GM21367 (cell line): ENCODE measurements around the gene AP5Z1.
"Not testable (repeated sequence)": the region's sequence is repeated elsewhere in the genome, so short reads cannot be mapped to it uniquely, and the experiment has no call there.

Experiments used
- ATAC-seq: cut with Tn5 transposase; IDR thresholded peaks from one replicate; pipeline ENCODE4 v1.9.1; 2021; ENCODE audit not compliant: unreplicated experiment

AP5Z1 gene

DNA sequence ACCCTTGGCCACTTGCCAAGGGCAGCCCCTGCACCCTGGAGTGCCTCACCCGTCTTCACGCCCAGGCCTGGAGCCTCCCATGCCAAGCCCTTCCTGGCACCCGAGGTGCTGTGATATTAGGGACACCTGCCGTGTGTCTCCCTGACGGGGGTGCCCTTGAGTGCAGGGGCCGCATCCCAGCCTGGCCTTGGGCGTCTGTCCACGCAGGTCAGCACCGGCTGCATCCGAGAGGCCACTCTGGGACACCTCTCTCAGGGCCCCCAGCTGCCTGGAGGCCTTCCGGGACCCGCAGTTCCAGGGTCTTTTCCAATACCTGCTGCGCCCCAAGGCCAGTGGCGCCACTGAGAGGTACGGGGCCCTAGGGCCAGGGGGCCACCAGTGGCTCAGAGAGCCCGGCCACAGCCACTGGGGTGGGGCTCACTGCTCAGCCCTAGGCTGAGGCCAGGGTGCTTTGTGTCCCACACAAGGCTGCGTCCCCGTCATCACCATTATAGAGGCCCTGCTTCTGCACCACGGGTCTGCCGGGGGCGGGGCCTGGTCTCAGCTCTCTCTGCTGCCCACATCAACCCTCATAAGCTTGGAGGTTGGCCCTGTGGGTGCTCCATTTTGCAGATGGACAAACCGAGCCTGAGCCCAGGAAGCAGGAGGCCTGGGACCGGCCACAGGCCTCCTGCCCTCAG, 12.7 kb downstream of the AP5Z1 start:
- no peak for ATAC-seq

DNA sequence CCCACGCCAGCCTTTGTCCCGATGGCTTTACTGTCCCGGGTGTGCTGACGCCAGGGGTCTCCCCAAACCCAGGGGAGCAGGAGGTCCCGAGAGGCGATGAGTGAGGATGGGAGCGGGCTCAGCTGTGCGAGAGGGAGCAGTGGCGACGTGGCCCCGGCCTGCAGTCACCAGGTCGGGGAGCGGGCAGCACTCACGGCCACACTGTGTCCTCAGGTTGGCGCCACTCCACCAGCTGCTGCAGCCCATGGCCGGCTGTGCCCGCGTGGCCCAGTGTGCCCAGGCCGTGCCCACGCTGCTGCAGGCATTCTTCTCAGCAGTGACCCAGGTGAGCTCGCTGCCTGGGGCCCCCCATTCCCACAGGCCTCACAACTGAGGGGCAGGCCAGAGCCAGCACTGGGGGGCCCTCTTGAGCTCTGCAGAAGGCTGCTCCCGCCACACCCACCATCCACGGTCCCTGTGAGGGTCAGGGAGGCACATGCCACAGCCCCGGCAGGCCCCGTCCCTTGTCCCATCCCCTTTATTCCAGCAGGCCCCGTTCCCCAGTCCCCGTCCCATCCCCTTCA, 13.3 kb downstream of the AP5Z1 start:
- ATAC-seq, result no peak

DNA sequence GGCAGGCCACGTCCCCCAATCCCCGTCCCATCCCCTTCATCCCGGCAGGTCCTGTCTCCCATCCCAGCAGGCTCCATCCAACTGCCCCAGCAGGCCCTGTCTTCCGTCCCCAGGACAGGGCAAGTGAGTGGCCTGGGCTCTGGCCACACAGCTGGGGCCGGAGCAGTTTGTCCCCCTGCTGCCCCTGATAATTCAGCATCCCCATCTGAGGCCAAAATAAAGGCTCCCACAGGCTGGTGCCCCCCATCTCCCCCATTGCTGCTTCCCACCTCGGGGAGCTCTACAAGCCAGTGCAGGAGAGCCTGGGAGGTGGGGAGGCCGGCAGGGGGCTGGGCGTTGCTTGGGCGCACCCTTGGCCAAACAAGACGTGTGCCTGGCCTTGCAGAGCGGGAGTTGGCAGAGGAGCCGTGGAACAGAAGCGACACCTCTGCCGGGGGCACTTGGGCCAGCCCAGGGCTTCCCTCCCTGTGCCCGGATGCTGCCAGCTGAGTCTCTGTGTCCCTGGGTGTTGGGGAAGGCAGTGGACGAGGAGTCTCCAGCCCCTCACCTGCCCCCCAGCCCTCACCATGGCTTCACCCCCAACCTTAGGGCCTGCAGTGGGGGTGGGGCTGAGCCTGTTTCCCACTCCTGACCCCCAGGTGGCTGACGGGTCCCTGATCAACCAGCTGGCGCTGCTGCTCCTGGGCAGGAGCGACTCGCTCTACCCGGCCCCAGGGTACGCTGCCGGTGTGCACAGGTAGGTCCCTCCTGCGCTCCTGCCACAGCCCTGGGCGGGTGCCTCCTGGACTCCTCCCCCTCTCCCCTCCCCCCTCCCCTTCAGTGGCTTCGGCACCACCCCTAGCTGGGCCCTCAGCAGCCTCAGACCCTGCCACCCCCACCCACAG, 14.0 kb downstream of the AP5Z1 start:
- ATAC-seq, result no peak

DNA sequence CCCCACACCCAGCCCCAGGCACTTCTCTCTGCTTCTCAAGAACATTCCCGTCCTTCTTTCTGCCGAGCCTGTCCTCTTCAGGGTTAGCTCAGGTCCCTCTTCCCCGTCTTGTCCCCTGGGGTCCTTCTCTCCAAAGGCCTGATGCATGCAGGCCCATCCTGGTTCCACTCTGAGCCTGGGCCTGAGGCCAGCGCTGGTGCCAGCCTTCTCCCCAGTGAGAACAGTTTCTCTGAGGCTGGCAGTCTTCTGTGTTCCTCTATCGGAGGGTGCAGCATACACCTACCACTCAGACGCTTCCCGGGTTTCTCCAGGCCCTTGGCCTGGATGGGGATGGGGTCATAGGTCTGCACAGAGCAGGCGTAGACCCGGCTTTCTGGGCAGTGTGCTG, 14.6 kb downstream of the AP5Z1 start:
- no peak for ATAC-seq

DNA sequence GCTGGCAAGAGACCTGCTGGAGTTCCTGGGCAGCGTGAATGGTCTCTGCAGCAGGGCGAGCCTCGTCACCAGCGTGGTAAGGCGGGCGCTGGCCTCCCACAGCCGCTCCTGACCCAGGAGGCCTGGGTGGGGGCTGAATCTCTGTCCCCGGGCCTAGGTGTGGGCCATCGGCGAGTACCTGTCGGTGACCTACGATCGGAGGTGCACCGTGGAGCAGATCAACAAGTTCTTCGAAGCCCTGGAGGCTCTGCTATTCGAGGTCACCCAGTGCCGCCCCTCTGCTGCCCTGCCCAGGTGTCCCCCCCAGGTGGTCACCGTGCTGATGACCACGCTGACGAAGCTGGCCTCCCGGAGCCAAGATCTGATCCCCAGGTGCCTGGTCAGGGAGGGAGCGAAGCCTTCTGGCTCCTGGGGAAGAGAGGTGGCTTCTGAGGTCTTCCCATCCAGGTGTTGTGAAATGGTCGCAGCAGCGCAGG, 15.1 kb downstream of the AP5Z1 start:
- ATAC-seq, result no peak

DNA sequence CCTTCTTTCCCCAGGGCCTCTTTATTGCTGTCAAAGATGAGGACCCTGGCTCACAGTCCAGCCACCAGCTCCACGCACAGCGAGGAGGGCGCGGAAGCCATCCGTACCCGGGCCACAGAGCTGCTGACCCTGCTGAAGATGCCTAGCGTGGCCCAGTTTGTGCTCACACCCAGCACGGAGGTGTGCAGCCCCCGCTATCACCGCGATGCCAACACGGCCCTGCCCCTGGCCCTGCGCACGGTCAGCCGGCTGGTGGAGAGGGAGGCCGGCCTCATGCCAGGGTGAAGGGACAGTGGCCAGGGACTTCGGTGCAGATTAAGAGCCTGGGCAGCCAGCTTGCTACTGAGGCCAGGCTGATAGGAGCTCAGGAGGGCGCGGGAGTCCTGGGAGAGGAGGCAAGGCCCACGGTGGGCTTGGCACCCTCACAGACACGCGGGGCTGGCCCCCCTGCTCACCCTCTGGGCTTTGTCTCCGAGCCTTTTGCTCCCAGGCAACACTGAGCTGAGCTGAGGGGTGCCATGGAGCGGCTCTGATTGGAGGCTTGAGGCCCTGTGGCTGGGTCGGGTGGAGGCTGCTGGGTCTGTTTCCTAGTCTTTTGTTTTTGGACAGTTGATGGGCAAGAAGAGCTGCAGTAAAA, 15.8 kb downstream of the AP5Z1 start:
- no peak for ATAC-seq

DNA sequence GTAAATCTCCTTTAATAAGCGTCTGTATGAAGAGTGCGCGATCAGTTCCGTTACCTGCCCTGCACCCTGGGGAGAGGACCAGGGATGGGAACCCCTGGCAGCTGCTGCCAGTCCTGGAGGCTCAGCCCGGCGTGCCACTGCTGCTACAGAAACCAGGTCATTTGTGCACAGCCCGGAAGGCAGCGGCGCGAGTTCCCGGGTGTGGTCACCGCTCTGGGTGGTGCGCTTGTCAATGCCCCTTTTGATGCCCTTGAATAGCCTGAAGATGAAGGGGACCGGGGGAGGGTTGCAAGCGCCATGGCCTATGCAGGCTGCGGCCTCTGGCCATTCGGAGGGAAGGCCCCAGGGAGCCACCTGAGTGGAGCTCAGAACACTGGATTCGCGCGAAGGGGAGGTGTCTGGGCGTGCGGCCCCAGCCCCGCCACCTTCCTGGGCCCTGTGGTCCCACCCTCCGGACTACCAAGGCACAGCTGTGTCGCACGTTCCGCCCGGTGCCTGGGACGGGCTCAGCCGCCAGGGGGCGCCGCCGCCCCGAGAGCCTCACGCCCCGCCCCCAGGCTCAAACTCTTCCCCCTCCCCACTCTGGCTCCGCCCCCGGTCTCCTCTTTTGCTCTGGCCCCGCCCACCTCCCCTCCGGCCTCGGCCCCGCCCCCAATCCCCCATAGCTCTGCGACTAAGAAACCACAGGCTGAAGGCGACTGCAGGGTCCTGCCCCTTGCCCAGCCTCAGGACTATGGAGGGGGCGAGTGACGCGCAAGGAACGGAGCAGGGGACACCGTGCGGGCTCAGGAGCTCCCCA, 16.5 kb downstream of the AP5Z1 start:
- no peak for ATAC-seq

DNA sequence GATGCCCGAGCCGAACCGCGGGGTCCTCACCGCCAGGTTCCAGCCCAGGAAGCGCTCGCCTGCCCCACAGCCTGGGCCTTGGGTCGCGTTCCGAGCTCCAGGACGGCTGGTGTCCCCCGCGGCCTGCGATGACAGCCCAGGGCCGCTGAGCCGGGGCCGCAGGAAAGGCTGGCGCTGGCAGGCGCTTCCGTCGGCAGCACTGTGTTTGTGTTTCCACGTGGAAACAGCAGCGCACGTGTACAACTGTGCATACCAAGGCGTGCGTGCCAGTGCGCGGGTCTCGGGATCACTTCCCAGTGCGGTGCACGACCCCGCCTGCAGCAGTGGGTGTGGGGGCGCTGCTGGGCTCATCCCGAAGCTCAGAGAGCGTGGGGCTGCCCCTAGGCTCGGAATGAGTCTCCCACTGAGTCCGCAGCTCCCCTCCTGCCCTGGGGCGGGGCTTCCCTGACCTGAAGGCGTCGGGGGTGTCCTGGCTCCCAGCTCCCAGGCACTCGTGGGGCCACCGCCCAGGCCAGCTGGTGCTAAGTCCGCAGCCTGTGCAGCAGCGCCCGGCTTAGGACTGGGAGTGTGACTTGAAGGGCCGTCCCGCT, 17.2 kb downstream of the AP5Z1 start:
- ATAC-seq, result no peak

DNA sequence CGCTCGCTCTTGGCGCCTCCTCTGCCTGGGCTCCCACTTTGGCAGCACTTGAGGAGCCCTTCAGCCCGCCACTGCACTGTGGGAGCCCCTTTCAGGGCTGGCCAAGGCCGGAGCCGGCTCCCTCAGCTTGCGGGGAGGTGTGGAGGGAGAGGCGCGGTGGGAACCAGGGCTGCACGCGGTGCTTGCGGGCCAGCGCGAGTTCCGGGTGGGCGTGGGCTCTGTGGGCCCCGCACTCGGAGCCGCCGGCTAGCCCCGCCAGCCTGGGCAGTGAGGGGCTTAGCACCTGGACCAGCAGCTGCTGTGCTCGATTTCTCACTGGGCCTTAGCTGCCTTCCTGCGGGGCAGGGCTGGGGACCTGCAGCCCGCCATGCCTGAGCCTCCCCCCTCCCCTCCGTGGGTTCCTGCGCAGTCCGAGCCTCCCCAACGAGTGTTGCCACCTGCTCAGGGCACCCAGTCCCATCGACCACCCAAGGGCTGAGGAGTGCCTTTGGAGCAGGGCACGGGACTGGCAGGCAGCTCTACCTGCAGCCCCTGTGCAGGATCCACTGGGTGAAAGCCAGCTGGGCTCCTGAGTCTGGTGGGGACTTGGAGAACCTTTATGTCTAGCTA, 18.1 kb downstream of the AP5Z1 start:
- ATAC-seq, result not testable (repeated sequence)

DNA sequence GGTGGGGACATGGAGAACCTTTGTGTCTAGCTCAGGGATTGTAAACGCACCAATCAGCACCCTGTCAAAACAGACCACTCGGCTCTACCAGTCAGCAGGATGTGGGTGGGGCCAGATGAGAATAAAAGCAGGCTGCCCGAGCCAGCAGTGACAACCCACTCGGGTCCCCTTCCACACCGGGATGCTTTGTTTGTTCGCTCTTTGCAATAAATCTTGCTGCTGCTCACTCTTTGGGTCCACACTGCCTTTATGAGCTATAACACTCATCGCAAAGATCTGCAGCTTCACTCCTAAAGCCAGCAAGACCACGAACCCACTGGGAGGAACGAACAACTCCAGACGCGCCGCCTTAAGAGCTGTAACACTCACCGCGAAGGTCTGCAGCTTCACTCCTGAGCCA, 18.7 kb downstream of the AP5Z1 start:
- not testable (repeated sequence) for ATAC-seq

DNA sequence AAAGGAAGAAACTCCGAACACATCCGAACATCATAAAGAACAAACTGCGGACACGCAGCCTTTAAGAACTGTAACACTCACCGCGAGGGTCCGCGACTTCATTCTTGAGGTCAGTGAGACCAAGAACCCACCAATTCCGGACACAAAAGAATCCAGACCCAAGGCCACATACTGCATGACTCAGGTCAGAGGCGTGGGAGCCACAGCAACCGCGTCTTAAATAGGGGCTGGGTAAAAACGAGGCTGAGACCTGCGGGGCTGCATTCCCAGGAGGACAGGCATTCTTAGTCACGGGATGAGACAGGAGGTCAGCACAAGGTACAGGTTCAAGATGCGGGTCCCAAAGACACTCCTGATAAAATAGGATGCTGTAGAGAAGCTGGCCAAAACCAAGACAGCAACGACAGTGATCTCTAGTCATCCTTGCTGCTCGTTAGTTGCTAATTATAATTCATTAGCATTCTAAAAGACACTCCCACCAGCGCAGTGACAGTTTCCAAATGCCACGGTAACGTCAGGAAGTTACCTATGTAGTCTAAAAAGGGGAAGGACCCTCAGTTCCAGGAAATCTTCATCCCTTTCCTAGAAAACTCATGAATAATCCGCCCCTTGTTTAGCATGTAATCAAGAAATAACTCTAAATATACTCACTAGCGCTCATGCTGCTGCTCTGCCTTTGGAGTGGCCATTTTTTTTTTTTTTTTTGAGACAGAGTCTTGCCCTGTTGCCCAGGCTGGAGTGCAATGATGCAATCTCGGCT, 19.3 kb downstream of the AP5Z1 start:
- ATAC-seq, result no peak

DNA sequence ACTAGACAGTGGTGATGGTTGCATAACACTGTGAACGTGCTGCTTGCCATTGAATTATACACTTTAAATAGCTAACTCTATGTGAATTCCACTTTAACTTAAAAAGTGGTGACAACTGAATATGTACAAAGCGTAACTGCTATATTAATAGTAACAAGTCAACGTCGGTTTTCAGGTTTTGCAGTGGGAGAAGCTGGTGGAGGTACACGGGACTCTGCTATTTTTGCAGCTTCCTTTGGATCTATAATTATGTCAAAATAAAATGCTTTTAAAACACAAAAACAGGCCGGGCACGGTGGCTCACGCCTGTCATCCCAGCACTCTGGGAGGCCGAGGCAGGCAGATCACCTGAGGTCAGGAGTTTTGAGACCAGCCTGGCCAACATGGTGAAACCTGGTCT, 21.0 kb downstream of the AP5Z1 start:
- no peak for ATAC-seq

DNA sequence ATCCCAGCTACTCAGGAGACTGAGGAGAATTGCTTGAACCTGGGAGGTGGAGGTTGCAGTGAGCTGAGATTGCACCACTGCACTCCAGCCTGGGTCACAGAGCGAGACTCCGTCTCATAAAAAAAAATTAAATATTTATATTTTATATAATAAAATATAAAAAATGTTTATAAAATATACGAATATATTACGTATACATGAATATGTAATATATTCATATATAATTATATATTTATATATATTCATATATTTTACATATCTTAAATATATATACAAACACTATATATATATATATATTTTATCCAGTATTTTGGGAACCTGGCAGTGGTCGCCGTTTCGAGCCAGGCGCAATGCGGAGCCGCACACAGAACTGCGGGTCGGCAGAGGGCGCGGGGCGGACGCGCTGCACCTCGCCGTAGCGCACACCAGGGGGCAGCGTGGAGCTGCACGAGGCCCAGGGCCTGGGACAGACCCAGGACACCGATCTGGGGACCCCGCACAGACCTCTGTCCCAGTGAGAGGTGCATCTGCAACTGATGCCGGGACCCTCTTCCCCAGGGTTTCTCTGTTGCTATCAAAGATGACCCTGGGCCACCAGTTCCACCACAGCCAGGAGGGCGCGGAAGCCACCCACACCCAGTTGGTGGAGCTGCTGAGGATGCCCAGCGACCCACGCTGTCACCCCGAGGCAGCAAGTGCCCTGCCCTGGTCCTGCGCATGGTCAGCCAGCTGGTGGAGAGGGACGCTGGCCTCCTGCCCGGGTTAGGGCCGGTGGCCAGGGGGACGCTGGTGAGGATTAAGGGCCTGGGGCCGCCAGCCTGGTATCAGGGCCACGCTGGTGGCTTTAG, 22.7 kb downstream of the AP5Z1 start:
- no peak for ATAC-seq

DNA sequence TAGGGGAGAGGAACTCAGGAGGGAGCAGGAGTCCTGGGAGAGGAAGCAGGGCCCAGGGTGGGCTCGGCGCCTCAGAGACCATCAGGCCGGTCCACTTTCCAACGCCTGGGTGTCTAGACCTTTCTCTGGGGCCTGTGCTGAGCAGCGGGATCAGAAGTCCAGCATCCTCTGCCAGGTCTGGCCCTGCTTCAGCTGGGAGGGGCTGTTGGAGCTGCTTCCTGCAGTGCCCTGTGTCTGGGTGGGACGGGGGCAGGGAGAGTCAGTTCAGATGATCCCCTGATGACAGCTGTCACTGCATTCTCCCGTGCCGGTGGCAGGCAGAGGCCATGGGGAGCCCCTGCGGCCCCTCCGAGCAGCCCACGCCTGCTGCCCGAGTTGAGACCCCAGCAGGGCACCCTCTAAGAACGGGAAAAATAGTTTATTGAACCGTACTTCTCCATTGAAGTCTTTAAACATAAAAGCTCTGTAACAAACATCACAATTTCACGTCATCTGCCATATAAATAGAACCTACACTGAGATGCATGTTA, 23.3 kb downstream of the AP5Z1 start:
- ATAC-seq, result no peak

DNA sequence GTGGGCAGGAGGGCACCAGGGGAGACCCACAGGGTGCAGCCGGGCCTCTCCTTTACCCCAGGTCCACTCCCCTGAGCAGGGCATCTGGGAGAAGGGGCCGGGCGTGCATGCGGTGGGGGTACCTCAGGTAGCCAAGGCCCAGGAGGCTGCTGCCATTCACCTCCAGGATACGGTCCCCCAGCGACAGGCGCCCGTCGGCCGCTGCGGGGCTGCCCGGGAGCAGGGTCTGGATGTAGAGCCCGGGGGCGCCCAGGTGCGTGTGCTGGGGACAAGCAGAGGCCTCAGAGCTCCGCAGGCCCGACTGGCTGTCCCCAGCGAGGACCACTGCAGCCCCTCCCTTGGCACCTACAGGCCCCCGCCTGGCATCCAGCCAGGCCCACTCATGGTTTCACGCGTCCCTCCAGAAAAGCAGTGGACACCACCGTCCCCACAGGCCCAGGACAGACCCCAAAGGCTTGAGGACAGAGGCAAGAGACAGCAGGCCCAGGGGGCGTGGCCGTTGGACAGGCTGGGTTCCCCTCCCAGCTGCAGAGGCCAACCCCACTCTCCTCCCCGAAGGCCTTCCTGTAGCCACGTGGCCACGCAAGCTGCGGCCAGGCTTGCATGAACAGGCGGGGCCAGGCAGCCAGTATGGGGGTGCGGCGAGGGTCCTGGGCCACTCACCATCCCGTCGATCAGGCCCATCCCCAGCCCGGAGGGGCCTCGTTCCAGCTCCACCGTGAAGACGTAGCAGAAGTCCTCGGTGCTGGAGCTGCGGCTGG, 24.3 kb downstream of the AP5Z1 start:
- no peak for ATAC-seq

DNA sequence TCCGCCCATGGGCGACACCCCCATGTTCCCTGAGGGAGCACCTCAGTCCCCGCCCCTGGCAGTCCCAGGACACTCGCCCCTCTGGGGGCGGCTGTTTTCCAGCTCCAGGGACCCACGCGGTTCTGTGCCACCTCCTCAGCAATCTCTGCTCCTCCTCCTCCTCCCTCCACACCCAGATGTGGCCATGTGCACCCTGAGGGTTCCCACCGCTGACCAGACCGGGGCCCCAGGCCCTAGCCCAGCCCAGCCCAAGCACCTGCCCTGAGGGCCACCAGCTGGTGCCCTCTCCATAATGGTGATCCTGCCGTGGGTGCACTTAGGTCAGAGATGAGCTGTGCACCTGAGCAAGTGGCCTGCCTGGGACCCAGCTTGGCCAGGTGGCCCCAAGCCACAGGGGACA, 25.1 kb downstream of the AP5Z1 start:
- ATAC-seq, result no peak
